Liver (tissue), 9 donors: ENCODE measurements around the gene TOM1L2. TPM values are rescaled to one million over a fixed set of nuclear protein-coding genes. Genes with fewer than 3 reads are reported as not detected.

ENCODE experiments used
- DNase-seq: peaks from one replicate; pipeline ENCODE4 v3.0.0-alpha.2; 2017; ENCODE audit warnings: low spot score
- H3K27ac ChIP-seq, 2 donors: one replicate each; pipeline ENCODE4 v1.7.0; 2013; ENCODE audit warnings: inconsistent platforms in 2 of 2, low read length in 2 of 2, control low read depth in 1 of 2, low read depth in 1 of 2, mild to moderate bottlenecking in 1 of 2
- H3K27me3 ChIP-seq, 4 donors: one replicate each; pipeline versions ENCODE4 v1.6.1 to v1.7.0; 2013; ENCODE audit warnings: low read length in 3 of 4, inconsistent platforms in 1 of 4, mild to moderate bottlenecking in 1 of 4, moderate library complexity in 1 of 4; ENCODE audit not compliant: control insufficient read depth in 4 of 4, insufficient read depth in 4 of 4
- H3K36me3 ChIP-seq, 4 donors: one replicate each; pipeline versions ENCODE4 v1.6.1 to v1.7.0; 2013; ENCODE audit warnings: low read length in 3 of 4, mild to moderate bottlenecking in 3 of 4, low read depth in 1 of 4, moderate library complexity in 1 of 4; ENCODE audit not compliant: control insufficient read depth in 4 of 4, insufficient read depth in 3 of 4
- H3K4me1 ChIP-seq, 4 donors: one replicate each; pipeline versions ENCODE4 v1.6.1 to v1.7.0; 2013; ENCODE audit warnings: low read length in 3 of 4, mild to moderate bottlenecking in 3 of 4, moderate library complexity in 1 of 4; ENCODE audit not compliant: control insufficient read depth in 4 of 4, insufficient read depth in 4 of 4
- H3K4me3 ChIP-seq, 3 donors: one replicate each; pipeline versions ENCODE4 v1.6.1 to v1.7.0; 2013; ENCODE audit warnings: low read length in 3 of 3, control low read depth in 1 of 3, low read depth in 1 of 3, mild to moderate bottlenecking in 1 of 3
- H3K9ac ChIP-seq, 2 donors: one replicate each; pipeline ENCODE4 v1.7.0; 2013; ENCODE audit warnings: low read length in 2 of 2, mild to moderate bottlenecking in 2 of 2, moderate library complexity in 2 of 2, control low read depth in 1 of 2, low read depth in 1 of 2
- H3K9me3 ChIP-seq, 4 donors: one replicate each; pipeline versions ENCODE4 v1.6.1 to v1.7.0; 2013; ENCODE audit warnings: low read length in 3 of 4; ENCODE audit not compliant: control insufficient read depth in 4 of 4
- EGR1 ChIP-seq, 2 donors: IDR thresholded peaks; 2 replicates each; pipeline ENCODE4 v1.6.1; 2016 to 2018; ENCODE audit warnings: antibody characterized with exemption in 2 of 2, low read depth in 2 of 2
- FOXA1 ChIP-seq: IDR thresholded peaks from 2 replicates; pipeline ENCODE4 v1.6.1; 2016; ENCODE audit warnings: antibody characterized with exemption
- FOXA2 ChIP-seq: IDR thresholded peaks from 2 replicates; pipeline ENCODE4 v1.6.1; 2016; ENCODE audit warnings: antibody characterized with exemption
- GABPA ChIP-seq, 2 donors: IDR thresholded peaks in 1 of 2; conservative IDR thresholded peaks in 1 of 2; 2 replicates each; pipeline ENCODE4 v1.6.1; 2016; ENCODE audit warnings: antibody characterized with exemption in 2 of 2, mild to moderate bottlenecking in 1 of 2, moderate library complexity in 1 of 2
- HNF4A ChIP-seq, 2 donors: conservative IDR thresholded peaks; 2 replicates each; pipeline ENCODE4 v1.6.1; 2016; ENCODE audit warnings: antibody characterized with exemption in 2 of 2, mild to moderate bottlenecking in 2 of 2
- HNF4G ChIP-seq: IDR thresholded peaks from 2 replicates; pipeline ENCODE4 v1.6.1; 2016; ENCODE audit warnings: antibody characterized with exemption
- JUND ChIP-seq, 2 donors: IDR thresholded peaks; 2 replicates each; pipeline ENCODE4 v1.6.1; 2016; ENCODE audit warnings: antibody characterized with exemption in 2 of 2
- NR2F2 ChIP-seq: IDR thresholded peaks from 2 replicates; pipeline ENCODE4 v1.6.1; 2016; ENCODE audit warnings: antibody characterized with exemption
- RAD21 ChIP-seq, 2 donors: IDR thresholded peaks; 2 replicates each; pipeline ENCODE4 v1.6.1; 2016; ENCODE audit warnings: antibody characterized with exemption in 2 of 2, mild to moderate bottlenecking in 2 of 2
- RXRA ChIP-seq, 2 donors: IDR thresholded peaks; 2 replicates each; pipeline ENCODE4 v1.6.1; 2017 to 2018; ENCODE audit warnings: antibody characterized with exemption in 2 of 2, mild to moderate bottlenecking in 1 of 2
- SP1 ChIP-seq: IDR thresholded peaks from 2 replicates; pipeline ENCODE4 v1.6.1; 2018; ENCODE audit warnings: antibody characterized with exemption, mild to moderate bottlenecking
- TAF1 ChIP-seq: conservative IDR thresholded peaks from 2 replicates; pipeline ENCODE4 v1.6.1; 2016; ENCODE audit warnings: antibody characterized with exemption, mild to moderate bottlenecking
- YY1 ChIP-seq: IDR thresholded peaks from 2 replicates; pipeline ENCODE4 v1.6.1; 2016; ENCODE audit warnings: antibody characterized with exemption, mild to moderate bottlenecking
- WGBS: extraction: QIAGEN DNeasy Blood & Tissue Kit; methylation state at CpG from one replicate; pipeline ENCODE4 v1.1.7; 2013; 5-methylcytosine and 5-hydroxymethylcytosine counted together
- polyA plus RNA-seq, 2 donors: library from polyadenylated mRNA; stranded (reverse) in 1 of 2; unstranded in 1 of 2; fragments of 200-250 nt in 1 of 2; fragments of >200 nt in 1 of 2; fragmentation: Nextera tagmentation in 1 of 2; extraction: Ambion mirVana in 1 of 2; gene quantifications; one replicate each; pipeline versions ENCODE4 v1.2.1 to v1.2.3, GENCODE V29; 2013 to 2015
- total RNA-seq, 2 donors: library from RNA; depleted of rRNA; stranded (reverse); fragments of >200 nt; gene quantifications; one replicate each; pipeline ENCODE4 v1.2.3, GENCODE V29; 2014
- TF ChIP-seq, protein P1 (sequence below): IDR thresholded peaks from 2 replicates; pipeline ENCODE4 v1.6.1; 2016; ENCODE audit warnings: antibody characterized with exemption
- TF ChIP-seq, protein P2 (sequence below): fragments of 150-350 bp; IDR thresholded peaks from 2 replicates; pipeline ENCODE4 v1.5.1; 2017; ENCODE audit warnings: improper control_type of control experiment, low read depth, low read length; ENCODE audit not compliant: missing input control
- TF ChIP-seq, protein P3 (sequence below): IDR thresholded peaks from 2 replicates; pipeline ENCODE4 v1.6.1; 2016; ENCODE audit warnings: antibody characterized with exemption
- TF ChIP-seq, protein P4 (sequence below): IDR thresholded peaks from 2 replicates; pipeline ENCODE4 v1.6.1; 2016; ENCODE audit warnings: antibody characterized with exemption
- TF ChIP-seq, protein P5 (sequence below): IDR thresholded peaks from 2 replicates; pipeline ENCODE4 v1.6.1; 2016; ENCODE audit warnings: antibody characterized with exemption, mild to moderate bottlenecking
- donor health status: healthy.
- donor health status: healthy.
- donor health status: healthy.
- donor health status: healthy.
- donor health status: healthy.

The TOM1L2 gene
- total RNA-seq (10 to 100 TPM in 1 of 2 donors, 1 to 10 TPM in 1; 5.0 to 24.0 TPM), polyA plus RNA-seq (10 to 100 TPM in 1 of 2 donors, 1 to 10 TPM in 1; 8.4 to 10.3 TPM)

DNA sequence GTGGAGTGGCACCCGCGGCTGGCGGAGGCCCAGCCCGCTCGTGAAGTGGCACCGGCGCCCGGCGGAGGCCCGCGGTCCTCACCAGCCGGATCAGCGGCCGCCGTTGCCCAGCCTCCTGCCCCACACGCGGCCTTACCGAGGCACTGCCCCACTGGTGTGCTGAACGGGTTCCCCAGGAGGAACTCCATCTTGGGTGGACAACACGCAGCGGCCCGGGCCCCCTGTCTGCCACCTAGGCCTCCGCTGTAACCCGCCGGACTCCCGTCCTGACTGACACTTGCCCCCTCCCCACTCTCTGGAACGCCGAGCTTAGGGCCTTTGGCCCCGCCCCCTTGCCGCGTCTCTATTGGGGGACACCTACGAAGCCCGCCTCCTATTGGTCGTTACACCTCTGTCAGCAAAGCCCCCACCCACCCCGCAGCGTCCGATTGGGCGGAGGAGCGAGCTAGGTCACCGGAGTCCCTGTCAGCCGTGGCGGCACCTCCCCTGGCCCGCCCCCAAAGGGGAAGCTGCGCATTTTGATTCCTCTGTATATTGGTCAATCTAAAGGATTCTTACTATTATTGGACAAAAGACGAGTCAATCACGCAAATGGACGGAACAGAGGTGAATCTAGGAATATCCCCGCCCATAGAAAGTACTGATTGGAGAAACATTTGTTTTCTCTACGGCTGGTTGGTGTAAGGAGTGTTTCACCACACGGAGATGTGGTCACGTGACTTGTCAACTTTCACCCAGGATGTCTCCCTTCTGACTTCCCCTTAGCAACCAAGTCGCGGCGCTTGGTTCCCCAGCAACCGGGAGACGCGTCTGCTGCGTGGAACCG lies at the start of gene TOM1L2, which contains the start of gene DRC3:
TOM1L2 (minus strand) TSS at position 275 of the 826 bp plus-strand sequence; CDS start at position 188, 87 bp downstream.
DRC3 (plus strand) TSS at position 737 of the 826 bp plus-strand sequence. CDS start 4,737 bp downstream, outside the sequence.
- H3K9me3 ChIP-seq = no peaks in the 10 kb centered on the region
- DNase-seq = peak; percentile 99
- H3K4me1 ChIP-seq = peaks cover 4 to 20% (median 18%) of the 10 kb centered on the region in 4 donors
- no peaks in the 10 kb centered on the region for H3K27me3 ChIP-seq
- peak within 1 kb of the TSS; percentile 17 to 42 for H3K9ac ChIP-seq
- H3K4me3 ChIP-seq = peak within 1 kb of the TSS; percentile 51 to 98 (median 82)
- H3K27ac ChIP-seq = peak within 1 kb of the TSS; percentile 52 to 73
- under 1% methylated on average over 59 of the region's 59 CpGs for WGBS
- peak; percentile 11 for TF ChIP-seq HNF4G
- TF ChIP-seq JUND (IDR thresholded peaks at IDR 0.05) = peak; percentile 42 to 66
- peak; percentile 74 to 89 for TF ChIP-seq GABPA (IDR thresholded peaks at IDR 0.05 in 1 of 2, conservative IDR thresholded peaks at IDR 0.05 in 1 of 2)
- TF ChIP-seq FOXA1 = peak; percentile 39
- TF ChIP-seq, protein P1, sequence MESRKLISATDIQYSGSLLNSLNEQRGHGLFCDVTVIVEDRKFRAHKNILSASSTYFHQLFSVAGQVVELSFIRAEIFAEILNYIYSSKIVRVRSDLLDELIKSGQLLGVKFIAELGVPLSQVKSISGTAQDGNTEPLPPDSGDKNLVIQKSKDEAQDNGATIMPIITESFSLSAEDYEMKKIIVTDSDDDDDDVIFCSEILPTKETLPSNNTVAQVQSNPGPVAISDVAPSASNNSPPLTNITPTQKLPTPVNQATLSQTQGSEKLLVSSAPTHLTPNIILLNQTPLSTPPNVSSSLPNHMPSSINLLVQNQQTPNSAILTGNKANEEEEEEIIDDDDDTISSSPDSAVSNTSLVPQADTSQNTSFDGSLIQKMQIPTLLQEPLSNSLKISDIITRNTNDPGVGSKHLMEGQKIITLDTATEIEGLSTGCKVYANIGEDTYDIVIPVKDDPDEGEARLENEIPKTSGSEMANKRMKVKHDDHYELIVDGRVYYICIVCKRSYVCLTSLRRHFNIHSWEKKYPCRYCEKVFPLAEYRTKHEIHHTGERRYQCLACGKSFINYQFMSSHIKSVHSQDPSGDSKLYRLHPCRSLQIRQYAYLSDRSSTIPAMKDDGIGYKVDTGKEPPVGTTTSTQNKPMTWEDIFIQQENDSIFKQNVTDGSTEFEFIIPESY = peak; percentile 87
- TF ChIP-seq, protein P2, sequence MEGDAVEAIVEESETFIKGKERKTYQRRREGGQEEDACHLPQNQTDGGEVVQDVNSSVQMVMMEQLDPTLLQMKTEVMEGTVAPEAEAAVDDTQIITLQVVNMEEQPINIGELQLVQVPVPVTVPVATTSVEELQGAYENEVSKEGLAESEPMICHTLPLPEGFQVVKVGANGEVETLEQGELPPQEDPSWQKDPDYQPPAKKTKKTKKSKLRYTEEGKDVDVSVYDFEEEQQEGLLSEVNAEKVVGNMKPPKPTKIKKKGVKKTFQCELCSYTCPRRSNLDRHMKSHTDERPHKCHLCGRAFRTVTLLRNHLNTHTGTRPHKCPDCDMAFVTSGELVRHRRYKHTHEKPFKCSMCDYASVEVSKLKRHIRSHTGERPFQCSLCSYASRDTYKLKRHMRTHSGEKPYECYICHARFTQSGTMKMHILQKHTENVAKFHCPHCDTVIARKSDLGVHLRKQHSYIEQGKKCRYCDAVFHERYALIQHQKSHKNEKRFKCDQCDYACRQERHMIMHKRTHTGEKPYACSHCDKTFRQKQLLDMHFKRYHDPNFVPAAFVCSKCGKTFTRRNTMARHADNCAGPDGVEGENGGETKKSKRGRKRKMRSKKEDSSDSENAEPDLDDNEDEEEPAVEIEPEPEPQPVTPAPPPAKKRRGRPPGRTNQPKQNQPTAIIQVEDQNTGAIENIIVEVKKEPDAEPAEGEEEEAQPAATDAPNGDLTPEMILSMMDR = no peak
- TF ChIP-seq YY1 = peak; percentile 74
- TF ChIP-seq NR2F2 = peak; percentile 87
- peak; percentile 30 for TF ChIP-seq TAF1
- TF ChIP-seq, protein P3, sequence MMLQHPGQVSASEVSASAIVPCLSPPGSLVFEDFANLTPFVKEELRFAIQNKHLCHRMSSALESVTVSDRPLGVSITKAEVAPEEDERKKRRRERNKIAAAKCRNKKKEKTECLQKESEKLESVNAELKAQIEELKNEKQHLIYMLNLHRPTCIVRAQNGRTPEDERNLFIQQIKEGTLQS = no peak
- peak; percentile 85 to 89 for TF ChIP-seq RXRA (IDR thresholded peaks at IDR 0.05)
- TF ChIP-seq EGR1 (IDR thresholded peaks at IDR 0.05; ENCODE audit: low read depth in 2 of 2) = peak in 1 of 2 donors; percentile 30
- TF ChIP-seq, protein P4, sequence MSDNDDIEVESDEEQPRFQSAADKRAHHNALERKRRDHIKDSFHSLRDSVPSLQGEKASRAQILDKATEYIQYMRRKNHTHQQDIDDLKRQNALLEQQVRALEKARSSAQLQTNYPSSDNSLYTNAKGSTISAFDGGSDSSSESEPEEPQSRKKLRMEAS = peak; percentile 70
- TF ChIP-seq SP1 = peak; percentile 100
- TF ChIP-seq RAD21 (IDR thresholded peaks at IDR 0.05) = peak in 1 of 2 donors; percentile 35
- no peak for TF ChIP-seq FOXA2
- TF ChIP-seq, protein P5, sequence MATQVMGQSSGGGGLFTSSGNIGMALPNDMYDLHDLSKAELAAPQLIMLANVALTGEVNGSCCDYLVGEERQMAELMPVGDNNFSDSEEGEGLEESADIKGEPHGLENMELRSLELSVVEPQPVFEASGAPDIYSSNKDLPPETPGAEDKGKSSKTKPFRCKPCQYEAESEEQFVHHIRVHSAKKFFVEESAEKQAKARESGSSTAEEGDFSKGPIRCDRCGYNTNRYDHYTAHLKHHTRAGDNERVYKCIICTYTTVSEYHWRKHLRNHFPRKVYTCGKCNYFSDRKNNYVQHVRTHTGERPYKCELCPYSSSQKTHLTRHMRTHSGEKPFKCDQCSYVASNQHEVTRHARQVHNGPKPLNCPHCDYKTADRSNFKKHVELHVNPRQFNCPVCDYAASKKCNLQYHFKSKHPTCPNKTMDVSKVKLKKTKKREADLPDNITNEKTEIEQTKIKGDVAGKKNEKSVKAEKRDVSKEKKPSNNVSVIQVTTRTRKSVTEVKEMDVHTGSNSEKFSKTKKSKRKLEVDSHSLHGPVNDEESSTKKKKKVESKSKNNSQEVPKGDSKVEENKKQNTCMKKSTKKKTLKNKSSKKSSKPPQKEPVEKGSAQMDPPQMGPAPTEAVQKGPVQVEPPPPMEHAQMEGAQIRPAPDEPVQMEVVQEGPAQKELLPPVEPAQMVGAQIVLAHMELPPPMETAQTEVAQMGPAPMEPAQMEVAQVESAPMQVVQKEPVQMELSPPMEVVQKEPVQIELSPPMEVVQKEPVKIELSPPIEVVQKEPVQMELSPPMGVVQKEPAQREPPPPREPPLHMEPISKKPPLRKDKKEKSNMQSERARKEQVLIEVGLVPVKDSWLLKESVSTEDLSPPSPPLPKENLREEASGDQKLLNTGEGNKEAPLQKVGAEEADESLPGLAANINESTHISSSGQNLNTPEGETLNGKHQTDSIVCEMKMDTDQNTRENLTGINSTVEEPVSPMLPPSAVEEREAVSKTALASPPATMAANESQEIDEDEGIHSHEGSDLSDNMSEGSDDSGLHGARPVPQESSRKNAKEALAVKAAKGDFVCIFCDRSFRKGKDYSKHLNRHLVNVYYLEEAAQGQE = peak; percentile 44
- TF ChIP-seq HNF4A (conservative IDR thresholded peaks at IDR 0.05) = peak; percentile 21 to 30
- H3K36me3 ChIP-seq = no peaks in the 10 kb centered on the region
